B cell (primary cell): ENCODE results near the gene CEP131. TPM values are rescaled to one million over a fixed set of nuclear protein-coding genes. Genes with fewer than 3 reads are reported as not detected.
A peak's percentile ranks its signal among the peaks of the same experiment; 100 is the strongest.

Experiments used
- ATAC-seq: fragments of 200-7000 bp; cut with Tn5 transposase; one replicate; pipeline ENCODE4 v1.10.0; 2021; ENCODE audit warnings: low read depth, mild to moderate bottlenecking, moderate number of reproducible peaks, moderate library complexity
- CTCF ChIA-PET: fragments of 350-600 bp; sonication (Branson Sonifier 250); formaldehyde crosslinking; loops from one replicate; lab custom pipeline; 2021; ENCODE audit warnings: antibody characterized with exemption, inconsistent platforms; lab: Charles Lee
- POLR2A ChIA-PET: fragments of 350-600 bp; sonication (Branson Sonifier 250); formaldehyde crosslinking; loops from one replicate; lab custom pipeline; 2021; ENCODE audit warnings: antibody characterized with exemption; lab: Charles Lee
- DNase-seq: peaks from one replicate; pipeline ENCODE4 v3.0.0; 2013
- H2AFZ ChIP-seq: 2 replicates; pipeline ENCODE4 v1.6.1; 2012; ENCODE audit warnings: mild to moderate bottlenecking, low read depth, low read length; ENCODE audit not compliant: insufficient read depth, poor library complexity, severe bottlenecking
- H3K27ac ChIP-seq, 2 donors: 1 replicate in 1 of 2; 2 replicates in 1 of 2; pipeline ENCODE4 v1.5.1; 2012 to 2013; ENCODE audit warnings: low read length in 2 of 2, mild to moderate bottlenecking in 2 of 2, moderate library complexity in 1 of 2
- H3K27me3 ChIP-seq, 4 experiments: fragments of 200-600 bp in 1 of 4; sonication (generic) in 1 of 4; replicated peaks in 1 of 4; 1 replicate in 2 of 4; 2 replicates in 2 of 4; pipeline versions ENCODE4 v1.6.1 to v1.7.0; 2013 to 2016; ENCODE audit warnings: low read length in 3 of 4, mild to moderate bottlenecking in 2 of 4, mixed read lengths in 1 of 4, moderate library complexity in 1 of 4; ENCODE audit not compliant: insufficient read depth in 4 of 4, control insufficient read depth in 3 of 4; ENCODE audit errors: control extremely low read depth in 1 of 4
- H3K36me3 ChIP-seq, 2 experiments: replicated peaks in 1 of 2; 1 replicate in 1 of 2; 2 replicates in 1 of 2; pipeline versions ENCODE4 v1.6.1 to v1.7.1; 2013; ENCODE audit warnings: low read length in 1 of 2; ENCODE audit not compliant: insufficient read depth in 2 of 2, control insufficient read depth in 1 of 2; ENCODE audit errors: control extremely low read depth in 1 of 2, extremely low read depth in 1 of 2
- H3K4me1 ChIP-seq, 2 donors: fragments of 200-600 bp in 1 of 2; sonication (generic) in 1 of 2; 1 replicate in 1 of 2; 2 replicates in 1 of 2; pipeline versions ENCODE4 v1.5.1 to v1.6.1; 2013 to 2017; ENCODE audit warnings: low read length in 2 of 2; ENCODE audit not compliant: control insufficient read depth in 2 of 2, insufficient read depth in 2 of 2
- H3K4me2 ChIP-seq: replicated peaks from 2 replicates; pipeline ENCODE3; 2012; ENCODE audit warnings: mild to moderate bottlenecking, low read depth, low read length; ENCODE audit not compliant: poor library complexity, severe bottlenecking
- H3K4me3 ChIP-seq, 5 experiments: fragments of 200-600 bp in 1 of 5; sonication (generic) in 1 of 5; 1 replicate in 3 of 5; 2 replicates in 2 of 5; pipeline versions ENCODE4 v1.5.1 to v1.7.0; 2011 to 2016; ENCODE audit warnings: low read length in 4 of 5, mild to moderate bottlenecking in 4 of 5, low read depth in 2 of 5, control low read depth in 1 of 5, moderate library complexity in 1 of 5; ENCODE audit not compliant: insufficient read depth in 1 of 5; ENCODE audit errors: control extremely low read depth in 1 of 5, extremely low read depth in 1 of 5
- H3K79me2 ChIP-seq: fragments of 200-600 bp; sonication (generic); one replicate; pipeline ENCODE4 v1.6.0; 2016; ENCODE audit warnings: low read length; ENCODE audit not compliant: control insufficient read depth, insufficient read depth
- H3K9ac ChIP-seq: fragments of 200-600 bp; sonication (generic); 2 replicates; pipeline ENCODE4 v1.6.1; 2017; ENCODE audit warnings: mild to moderate bottlenecking, low read length, moderate library complexity
- H3K9me3 ChIP-seq, 3 donors: one replicate each; pipeline versions ENCODE4 v1.6.1 to v1.7.1; 2013; ENCODE audit warnings: low read length in 2 of 3; ENCODE audit not compliant: control insufficient read depth in 2 of 3, insufficient read depth in 1 of 3; ENCODE audit errors: control extremely low read depth in 1 of 3
- H4K20me1 ChIP-seq: 2 replicates; pipeline ENCODE4 v1.6.0; 2012; ENCODE audit warnings: mild to moderate bottlenecking, low read length; ENCODE audit not compliant: insufficient read depth, control insufficient read depth, poor library complexity, severe bottlenecking
- H3K27ac Mint-ChIP-seq: one replicate; pipeline ENCODE4 v1.8.0; 2021; ENCODE audit warnings: mixed read lengths
- H3K27me3 Mint-ChIP-seq: one replicate; pipeline ENCODE4 v1.8.0; 2021; ENCODE audit warnings: mixed read lengths
- H3K4me1 Mint-ChIP-seq: one replicate; pipeline ENCODE4 v1.8.0; 2021; ENCODE audit warnings: mixed read lengths
- H3K4me3 Mint-ChIP-seq: one replicate; pipeline ENCODE4 v1.8.0; 2021; ENCODE audit warnings: mixed read lengths
- H3K9me3 Mint-ChIP-seq: one replicate; pipeline ENCODE4 v1.8.0; 2022; ENCODE audit warnings: mixed read lengths; ENCODE audit not compliant: insufficient read depth
- CTCF ChIP-seq: fragments of 200-600 bp; IDR thresholded peaks from one replicate; pipeline ENCODE4 v1.8.0; 2022; ENCODE audit warnings: antibody characterized with exemption, mild to moderate bottlenecking
- EZH2 ChIP-seq: IDR thresholded peaks from 2 replicates; pipeline ENCODE4 v1.6.1; 2012; ENCODE audit warnings: borderline replicate concordance, low read depth, mild to moderate bottlenecking, moderate library complexity, low read length; ENCODE audit not compliant: insufficient read depth, poor library complexity, severe bottlenecking
- WGBS: methylation state at CpG from one replicate; pipeline ENCODE4 v1.1.5; 2013; ENCODE audit warnings: missing lambda C conversion rate; ENCODE audit not compliant: insufficient coverage; 5-methylcytosine and 5-hydroxymethylcytosine counted together
- intact Hi-C: fragments of 100-400 bp; cut with micrococcal nuclease; formaldehyde crosslinking; loops from one replicate; pipeline ENCODE4 v1.10.0; 2022
- polyA plus RNA-seq: library from polyadenylated mRNA; depleted of rRNA; stranded (reverse); fragments of >200 nt; gene quantifications from 2 replicates; pipeline ENCODE4 v1.2.3, GENCODE V29; 2012
- total RNA-seq, 2 donors: library from RNA; stranded (reverse); fragments of 120-200 nt in 1 of 2; gene quantifications; 1 replicate in 1 of 2; 2 replicates in 1 of 2; pipeline versions ENCODE4 v1.2.3 to v1.2.4, GENCODE V29; 2013 to 2022

CEP131 gene
- total and polyA plus RNA-seq, 2 donors (not counting 1 experiment from before 2014, with no cell fraction given), result 18.8 to 25.5 TPM

GRCh38 chr17:81200695-81201580, 21.8 kb downstream of the CEP131 start:
- intact Hi-C loops, result no loop called here
- Mint-ChIP-seq H3K9me3 (no peaks in the 10 kb centered on the region), H3K4me1 (no peaks in the 10 kb centered on the region), H3K27me3 (no peaks in the 10 kb centered on the region), H3K4me3 (no peak overlapping the region), H3K27ac (no peak overlapping the region)
- peak; percentile 34 for DNase-seq
- Histone ChIP-seq H3K4me3 (no peak overlapping the region), H3K9ac (no peak overlapping the region), H4K20me1 (no peaks in the 10 kb centered on the region), H3K9me3 (no peaks in the 10 kb centered on the region), H3K4me2 (no peak overlapping the region), H2AFZ (no peak overlapping the region), H3K36me3 (peaks cover 0 to 14% of the 10 kb centered on the region in 2 experiments), H3K27me3 (no peaks in the 10 kb centered on the region), H3K4me1 (no peaks in the 10 kb centered on the region), H3K27ac (no peak overlapping the region), H3K79me2 (no peaks in the 10 kb centered on the region)
- whole genome bisulfite sequencing, result 85% methylated on average over 24 of the region's 27 CpGs
- ChIA-PET CTCF (no interaction called here), POLR2A (no interaction called here)
- no peak for TF ChIP-seq EZH2
- peak; percentile 37 for TF ChIP-seq CTCF
- ATAC-seq, result peak; percentile 54

- ChIA-PET CTCF (interaction anchor here (1.1 kb wide), 1 partner anchor 10 kb away, joined by 3 read pairs; no protein-coding TSS in a partner anchor), POLR2A (no interaction called here)
- H3K4me3 ChIP-seq, result no peak overlapping the region
- no peak for ATAC-seq
- no peaks in the 10 kb centered on the region for H4K20me1 ChIP-seq
- H3K4me3 Mint-ChIP-seq, result no peak overlapping the region
- intact Hi-C loops, result no loop called here
- H3K27ac ChIP-seq, result no peak overlapping the region
- no peaks in the 10 kb centered on the region for H3K79me2 ChIP-seq
- H3K4me1 Mint-ChIP-seq, result no peaks in the 10 kb centered on the region
- H3K4me1 ChIP-seq, result no peaks in the 10 kb centered on the region
- no peak overlapping the region for H3K27ac Mint-ChIP-seq
- 96% methylated on average over 18 of the region's 18 CpGs for WGBS
- no peak for DNase-seq
- H3K9ac ChIP-seq, result no peak overlapping the region
- no peaks in the 10 kb centered on the region for H3K27me3 ChIP-seq
- H3K36me3 ChIP-seq, result peaks cover 0 to 16% of the 10 kb centered on the region in 2 experiments
- no peak for TF ChIP-seq CTCF
- TF ChIP-seq EZH2, result no peak
- H3K9me3 ChIP-seq, result no peaks in the 10 kb centered on the region
- H3K4me2 ChIP-seq, result no peak overlapping the region
- no peak overlapping the region for H2AFZ ChIP-seq
- H3K27me3 Mint-ChIP-seq, result no peaks in the 10 kb centered on the region
- no peaks in the 10 kb centered on the region for H3K9me3 Mint-ChIP-seq
Measured at GRCh38 chr17:81200201-81200600, 22.6 kb downstream of the CEP131 start.
